Measurements from ENCODE around the gene OVCH2.

The OVCH2 gene

GRCh38 chr11:7655253-7656217, 50.7 kb downstream of the OVCH2 start:
- no peak for DNase-seq (ENCODE audit: low read depth)
- TF ChIP-seq CTCF (IDR thresholded peaks at IDR 0.05; ENCODE audit: low read length, missing control alignments): no peak
- no peak overlapping the region for H3K4me3 ChIP-seq (replicated peaks; ENCODE audit: low read depth, low read length)

GRCh38 chr11:7654195-7654705, 52.0 kb downstream of the OVCH2 start:
- DNase-seq (ENCODE audit: low read depth): no peak
- no peak overlapping the region for H3K4me3 ChIP-seq (replicated peaks; ENCODE audit: low read depth, low read length)
- no peak for TF ChIP-seq CTCF (IDR thresholded peaks at IDR 0.05; ENCODE audit: low read length, missing control alignments)

GRCh38 chr11:7651700-7652099, 54.6 kb downstream of the OVCH2 start:
- no peak for TF ChIP-seq CTCF (IDR thresholded peaks at IDR 0.05; ENCODE audit: low read length, missing control alignments)
- DNase-seq (ENCODE audit: low read depth): no peak
- no peak overlapping the region for H3K4me3 ChIP-seq (replicated peaks; ENCODE audit: low read depth, low read length)

- TF ChIP-seq CTCF (IDR thresholded peaks at IDR 0.05; ENCODE audit: low read length, missing control alignments): no peak
These were observed 55.1 kb downstream of the OVCH2 start for GRCh38 chr11:7651140-7651551.

GRCh38 chr11:7648264-7648663, 58.0 kb downstream of the OVCH2 start:
- no peak overlapping the region for H3K4me3 ChIP-seq (replicated peaks; ENCODE audit: low read depth, low read length)
- no peak for TF ChIP-seq CTCF (IDR thresholded peaks at IDR 0.05; ENCODE audit: low read length, missing control alignments)
- no peak for DNase-seq (ENCODE audit: low read depth)

More at GRCh38 chr11:7651140-7651551, 55.1 kb downstream of the OVCH2 start:
- no peak for DNase-seq (ENCODE audit: low read depth)
- no peak overlapping the region for H3K4me3 ChIP-seq (replicated peaks; ENCODE audit: low read depth, low read length)

GRCh38 chr11:7646866-7647265, 59.4 kb downstream of the OVCH2 start:
- TF ChIP-seq CTCF (IDR thresholded peaks at IDR 0.05; ENCODE audit: low read length, missing control alignments): no peak
- DNase-seq (ENCODE audit: low read depth): no peak
- no peak overlapping the region for H3K4me3 ChIP-seq (replicated peaks; ENCODE audit: low read depth, low read length)
